ENCODE measurements around the gene POLR2I.
A peak's percentile ranks its signal among the peaks of the same experiment; 100 is the strongest.
"Not testable (repeated sequence)": the region's sequence is repeated elsewhere in the genome, so short reads cannot be mapped to it uniquely, and the experiment has no call there.

The POLR2I gene

DNA sequence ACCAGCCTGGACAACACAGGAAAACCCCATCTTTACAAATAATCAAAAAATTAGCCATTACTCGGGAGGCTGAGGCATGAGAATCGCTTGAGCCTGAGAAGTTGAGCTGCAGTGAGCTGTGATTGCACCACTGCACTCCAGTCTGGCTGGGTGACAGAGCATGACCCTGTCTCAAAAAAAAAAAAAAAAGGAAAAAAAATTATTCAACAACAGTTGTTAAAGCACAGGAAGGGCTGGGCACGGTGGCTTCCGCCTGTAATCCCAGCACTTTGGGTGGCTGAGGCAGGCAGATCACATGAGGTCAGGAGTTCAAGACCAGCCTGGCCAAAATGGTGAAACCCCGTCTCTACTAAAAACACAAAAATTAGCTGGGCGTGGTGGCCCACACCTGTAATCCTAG lies 16.5 kb upstream of the POLR2I start:
- not testable (repeated sequence) for DNase-seq

GRCh38 chr19:36128392-36128736 lies 13.7 kb upstream of the POLR2I start:
- no peak for DNase-seq

- DNase-seq: no peak
Measured at GRCh38 chr19:36125557-36125956, 10.9 kb upstream of the POLR2I start.

- DNase-seq: no peak
Measured at GRCh38 chr19:36121486-36122124, 6.9 kb upstream of the POLR2I start.

GRCh38 chr19:36120984-36121358 lies 6.3 kb upstream of the POLR2I start:
- DNase-seq: no peak

GRCh38 chr19:36120092-36120983 lies 5.7 kb upstream of the POLR2I start:
- no peak for DNase-seq

- no peak for DNase-seq
Measured at GRCh38 chr19:36116344-36116637, 1.6 kb upstream of the POLR2I start.

DNA sequence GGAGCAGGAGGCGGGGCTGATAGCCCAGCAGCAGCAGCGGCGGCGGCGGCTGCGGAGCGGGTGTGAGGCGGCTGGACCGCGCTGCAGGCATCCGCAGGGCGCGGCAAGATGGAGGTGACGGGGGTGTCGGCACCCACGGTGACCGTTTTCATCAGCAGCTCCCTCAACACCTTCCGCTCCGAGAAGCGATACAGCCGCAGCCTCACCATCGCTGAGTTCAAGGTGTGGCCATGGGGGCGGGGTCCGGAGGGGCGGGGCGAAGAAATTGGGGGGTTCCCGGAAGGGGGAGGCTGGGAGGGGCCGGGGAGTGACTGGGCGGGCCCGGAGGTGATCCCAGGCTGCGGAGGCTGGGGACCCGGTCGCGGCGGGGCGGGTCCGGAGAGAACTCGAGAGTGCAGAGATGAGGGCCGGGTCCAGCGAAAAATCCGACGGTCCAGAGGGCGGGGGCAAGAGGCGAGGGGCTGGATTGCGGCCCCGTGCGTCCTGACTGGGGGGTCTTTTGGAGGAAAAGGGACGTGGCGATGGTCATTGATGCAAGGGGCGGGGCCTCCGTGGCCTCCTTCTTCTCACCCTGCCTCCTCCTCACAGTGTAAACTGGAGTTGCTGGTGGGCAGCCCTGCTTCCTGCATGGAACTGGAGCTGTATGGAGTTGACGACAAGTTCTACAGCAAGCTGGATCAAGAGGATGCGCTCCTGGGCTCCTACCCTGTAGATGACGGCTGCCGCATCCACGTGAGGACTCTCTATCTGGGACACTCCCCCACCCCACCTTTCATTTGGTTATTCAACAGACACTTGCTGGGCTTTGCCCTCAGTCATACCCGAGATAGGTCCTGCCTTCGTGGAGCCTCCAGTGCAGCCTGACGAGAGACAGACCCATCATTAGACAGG lies 1.0 kb upstream of the POLR2I start, which contains the start of gene TBCB:
TBCB (plus strand) TSS at position 16 of the 891 bp plus-strand sequence; CDS start at position 109, 93 bp downstream.
- DNase-seq: peak; percentile 96

- DNase-seq: peak; percentile 22
Measured at GRCh38 chr19:36113894-36114720, 568 bp downstream of the POLR2I start.

DNA sequence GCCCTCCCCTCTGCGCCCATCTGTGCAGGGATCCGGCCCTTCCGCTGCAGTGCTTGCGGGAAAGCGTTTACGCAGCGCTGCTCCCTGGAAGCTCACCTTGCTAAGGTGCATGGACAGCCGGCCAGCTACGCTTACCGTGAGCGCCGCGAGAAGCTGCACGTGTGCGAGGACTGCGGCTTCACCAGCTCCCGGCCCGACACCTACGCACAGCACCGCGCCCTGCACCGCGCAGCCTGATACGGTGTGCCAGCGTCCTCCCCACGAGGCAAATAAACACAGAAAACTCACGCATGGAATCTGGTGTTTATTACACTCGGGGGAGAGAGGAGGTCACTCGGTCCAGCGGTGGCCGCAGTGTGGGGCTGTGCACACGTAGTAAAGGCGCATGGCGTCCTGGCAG lies 1.2 kb downstream of the POLR2I start:
- no peak for DNase-seq

DNA sequence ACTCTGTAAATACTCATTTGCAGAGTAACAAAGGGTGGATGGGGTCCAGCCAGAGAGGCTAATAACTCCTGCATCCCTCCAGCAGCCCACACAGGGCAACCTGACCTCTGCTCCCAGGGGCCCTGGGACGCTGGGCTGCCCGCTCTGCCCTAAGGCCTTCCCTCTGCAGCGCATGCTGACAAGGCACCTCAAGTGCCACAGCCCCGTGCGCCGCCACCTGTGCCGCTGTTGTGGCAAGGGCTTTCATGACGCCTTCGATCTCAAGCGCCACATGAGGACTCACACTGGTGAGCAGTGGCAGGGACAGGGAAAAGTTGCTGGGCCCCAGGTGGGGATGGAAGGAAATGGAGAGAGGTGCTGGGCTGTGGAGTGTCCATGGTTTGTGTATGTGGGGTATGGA lies 2.0 kb downstream of the POLR2I start:
- DNase-seq: no peak

DNA sequence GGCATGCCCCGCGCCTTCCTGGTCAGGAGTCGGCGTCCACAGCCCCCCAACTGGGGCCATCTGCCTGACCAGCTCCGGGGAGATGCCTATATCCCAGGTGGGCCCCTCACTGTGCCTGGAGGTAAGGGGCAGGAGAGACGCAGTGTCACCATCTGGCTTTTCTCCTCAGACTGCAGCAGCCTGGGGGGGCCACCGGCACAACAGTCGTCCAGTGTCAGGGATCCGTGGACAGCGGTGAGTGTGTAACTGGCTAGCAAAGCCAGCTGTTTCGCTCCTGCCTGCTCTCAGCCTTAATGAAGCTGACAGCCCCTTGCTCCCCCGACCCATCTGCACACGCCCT lies 3.5 kb downstream of the POLR2I start:
- DNase-seq: no peak

DNA sequence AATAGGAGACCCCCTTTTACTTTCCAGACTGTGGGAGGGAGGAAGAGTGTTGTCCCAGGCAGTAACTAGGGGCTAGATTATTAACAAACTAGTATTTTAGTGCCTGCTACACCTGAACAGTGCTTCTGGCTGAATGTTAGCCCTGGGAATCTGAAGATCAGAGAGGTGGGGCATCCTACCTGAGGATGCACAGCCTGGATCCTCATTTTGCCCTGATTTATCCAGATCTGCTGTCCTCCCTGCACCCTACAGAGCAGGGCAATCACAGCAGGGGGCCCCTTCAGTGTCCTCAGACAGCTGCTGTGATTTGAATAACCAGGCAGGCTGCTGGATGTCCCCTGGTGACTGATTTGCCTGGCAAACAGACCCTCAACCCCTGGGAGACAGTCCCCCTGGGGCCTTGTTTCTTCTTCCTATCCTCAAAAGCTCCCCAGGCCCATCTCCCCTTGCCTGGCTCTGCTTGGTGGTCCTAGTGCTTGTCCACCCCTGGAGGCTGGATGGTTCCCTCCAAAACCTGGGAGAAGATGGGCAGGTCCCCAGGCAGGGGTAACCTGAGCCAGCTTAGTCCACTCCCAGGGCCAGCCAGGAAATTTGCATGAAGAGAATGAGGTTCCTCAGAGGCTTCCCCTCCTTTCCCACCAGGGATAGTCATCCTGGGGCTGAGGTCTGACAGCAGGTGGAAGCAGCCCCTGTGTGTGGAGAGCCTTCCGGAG lies 4.0 kb downstream of the POLR2I start, which contains the start of gene OVOL3:
OVOL3 (plus strand) TSS at position 657 of the 713 bp plus-strand sequence. CDS start 60 bp downstream, outside the sequence.
- no peak for DNase-seq

DNA sequence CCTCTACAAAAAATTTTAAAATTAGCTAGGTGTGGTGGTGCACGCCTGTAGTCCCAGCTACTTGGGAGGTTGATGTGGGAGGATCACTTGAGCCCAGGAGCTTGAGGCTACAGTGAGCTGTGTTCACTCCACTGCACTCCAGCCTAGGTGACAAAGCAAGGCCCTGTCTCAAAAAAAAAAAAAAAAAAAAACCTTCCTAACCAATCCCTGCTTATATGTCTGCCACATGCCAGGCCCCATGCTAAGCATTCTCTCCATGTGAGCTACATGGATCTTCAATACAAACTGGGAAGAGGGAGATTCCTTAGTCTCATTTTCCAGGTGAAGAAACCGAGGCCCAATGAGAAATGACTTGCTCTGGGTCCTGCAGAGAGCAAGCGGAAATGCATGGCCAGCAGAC lies 6.0 kb downstream of the POLR2I start:
- DNase-seq: no peak

GRCh38 chr19:36106991-36107390 lies 7.7 kb downstream of the POLR2I start:
- DNase-seq: no peak

DNA sequence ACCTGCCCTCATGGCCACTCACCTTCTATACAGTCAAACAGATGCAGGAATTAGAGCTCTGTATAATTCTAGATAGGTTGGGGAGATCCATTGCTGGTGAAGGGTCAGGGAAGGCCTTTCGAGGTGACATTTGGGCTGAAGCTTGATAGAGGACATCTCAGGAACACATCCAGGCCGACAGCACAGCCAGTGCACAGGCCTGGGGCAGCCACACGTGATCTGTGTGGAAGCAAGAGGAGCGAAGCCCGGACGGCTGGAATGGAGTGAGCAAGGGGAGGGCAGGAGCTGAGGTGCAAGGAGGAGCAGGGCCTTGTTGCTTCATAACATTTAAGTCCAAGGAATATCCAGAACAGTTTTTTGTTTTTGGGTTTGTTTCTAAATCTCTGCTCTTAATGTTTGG lies 8.2 kb downstream of the POLR2I start:
- no peak for DNase-seq

GRCh38 chr19:36103842-36104552 lies 10.7 kb downstream of the POLR2I start:
- DNase-seq: no peak

- DNase-seq: no peak
Measured at GRCh38 chr19:36103040-36103626, 11.5 kb downstream of the POLR2I start.

GRCh38 chr19:36101550-36102327 lies 12.9 kb downstream of the POLR2I start:
- DNase-seq: no peak

DNA sequence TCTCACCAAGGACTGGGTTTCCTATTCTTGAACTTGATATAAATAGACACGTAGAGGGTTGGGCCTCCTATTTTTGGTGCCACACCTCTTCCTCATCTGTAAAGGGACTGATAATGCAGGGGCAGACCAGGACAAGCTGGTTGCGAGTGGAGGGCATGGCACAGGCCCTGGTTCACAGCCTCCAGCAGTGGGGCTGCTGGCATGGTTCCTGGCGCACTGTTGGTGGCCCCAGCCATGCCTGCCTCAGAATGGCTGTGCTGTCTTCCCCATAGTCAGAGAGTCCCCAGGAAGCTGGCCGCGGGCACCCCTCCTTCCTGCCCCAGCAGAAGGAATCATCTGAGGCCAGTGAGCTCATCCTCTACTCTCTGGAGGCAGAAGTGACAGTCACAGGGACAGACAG lies 14.2 kb downstream of the POLR2I start:
- no peak for DNase-seq

All from stimulated activated CD4-positive, alpha-beta T cell treated with anti-CD3 and anti-CD28 coated beads, Interleukin-12 subunit alpha, Interleukin-12 subunit beta, amount 100 ng/mL, for 4 hours (primary cell).